Glomerular visceral epithelial cell (primary cell): ENCODE data around the gene NTRK3.
A peak's percentile ranks its signal among the peaks of the same experiment; 100 is the strongest.

Source experiments
- DNase-seq: peaks from one replicate; pipeline ENCODE4 v3.0.0-alpha.2; 2016; ENCODE audit errors: extremely low spot score

The NTRK3 gene

GRCh38 chr15:87944050-87944449 lies 312.5 kb downstream of the NTRK3 start:
- no peak for DNase-seq

- DNase-seq = no peak
Observed at GRCh38 chr15:87943626-87944025, 312.9 kb downstream of the NTRK3 start.

DNA sequence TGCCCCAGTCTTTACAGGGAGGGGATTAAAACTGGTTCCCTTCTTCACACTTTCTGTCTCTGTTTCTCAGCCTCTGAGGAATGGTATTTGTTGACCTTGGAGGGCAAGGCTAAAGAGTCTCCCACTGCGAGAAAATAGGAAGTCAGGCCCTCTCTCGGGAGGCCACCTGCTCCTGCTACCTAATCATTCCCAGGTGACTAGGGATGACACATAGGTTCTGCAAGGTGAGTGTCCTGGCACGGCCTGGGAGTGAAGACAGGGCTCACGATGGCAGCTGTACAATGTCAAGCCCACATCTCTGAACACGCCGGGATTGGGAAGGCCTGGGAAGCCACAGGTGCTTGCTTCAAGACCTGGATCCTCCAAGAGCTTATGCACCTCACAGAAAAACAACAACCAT lies 314.2 kb downstream of the NTRK3 start:
- DNase-seq = no peak

GRCh38 chr15:87941606-87942005 lies 314.9 kb downstream of the NTRK3 start:
- no peak for DNase-seq

DNA sequence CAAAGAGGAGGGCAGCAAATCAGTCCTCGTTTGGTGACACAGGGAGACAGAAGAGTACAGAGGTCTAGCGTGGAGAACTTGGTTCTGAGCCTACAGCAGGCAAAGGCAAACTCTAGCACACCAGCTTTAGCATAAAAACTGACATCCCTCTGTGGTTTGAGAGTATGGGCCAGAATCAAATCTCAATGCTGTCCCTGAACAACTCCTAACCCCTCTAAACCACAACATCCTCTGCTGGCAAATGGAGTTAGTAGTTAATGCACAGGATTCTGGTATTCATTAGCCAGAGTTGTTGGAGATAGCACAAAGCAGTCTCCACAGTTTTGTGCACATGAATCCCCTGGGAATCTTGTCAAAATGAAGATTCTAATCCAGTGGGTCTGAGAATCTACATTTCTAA lies 315.8 kb downstream of the NTRK3 start:
- DNase-seq = peak; percentile 78

DNA sequence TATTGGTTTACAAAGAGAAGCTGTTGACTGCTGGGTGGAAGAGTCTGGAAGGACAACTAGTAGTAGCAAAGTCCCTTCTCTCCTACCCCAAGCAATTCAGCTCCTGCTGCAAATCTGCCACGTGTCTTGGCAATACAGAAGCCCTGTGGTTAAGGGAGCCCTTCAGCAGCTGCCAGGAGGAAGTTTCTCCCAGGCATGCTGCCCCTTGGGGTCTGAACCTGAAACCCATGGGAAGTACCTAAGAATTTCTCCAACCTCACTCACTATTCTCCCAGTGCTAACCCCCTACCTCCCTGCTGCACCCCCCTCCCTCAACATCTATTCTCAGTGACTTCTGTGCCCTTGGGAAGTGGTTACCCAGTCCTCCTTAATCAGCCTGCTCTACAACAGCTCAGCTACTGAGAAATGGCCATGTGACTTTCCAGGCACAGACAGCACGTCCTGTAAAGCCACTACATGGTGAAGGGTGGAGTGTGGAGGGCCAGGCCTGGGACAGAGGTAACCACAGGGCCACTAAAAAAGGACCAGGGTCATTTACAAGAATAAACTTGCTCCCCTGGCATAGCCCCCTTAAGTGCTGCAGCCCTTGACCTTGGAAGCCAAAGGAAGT lies 316.6 kb downstream of the NTRK3 start:
- DNase-seq = peak; percentile 70

- peak; percentile 47 for DNase-seq
Observed at GRCh38 chr15:87938031-87938430, 318.5 kb downstream of the NTRK3 start.

GRCh38 chr15:87935583-87935982 lies 321.0 kb downstream of the NTRK3 start:
- no peak for DNase-seq

DNA sequence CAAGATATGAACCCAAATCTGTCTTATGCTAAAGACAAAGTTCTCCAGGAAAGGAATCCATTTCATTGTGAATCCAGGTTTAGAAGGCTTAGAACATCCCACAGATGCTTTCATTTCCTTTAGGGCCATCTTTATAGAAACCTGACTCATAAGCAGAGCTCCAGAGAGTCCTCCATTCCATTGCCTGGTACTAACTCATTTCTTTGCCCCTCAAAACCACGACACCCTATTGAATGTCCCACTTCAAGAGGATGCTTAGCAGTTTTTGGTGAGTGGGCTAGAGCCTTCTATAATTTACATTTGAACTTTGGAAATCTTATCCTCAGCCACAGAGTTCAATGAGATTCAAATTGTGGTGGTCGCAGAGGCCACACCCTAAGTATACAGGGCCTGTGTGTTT lies 325.0 kb downstream of the NTRK3 start:
- no peak for DNase-seq

DNA sequence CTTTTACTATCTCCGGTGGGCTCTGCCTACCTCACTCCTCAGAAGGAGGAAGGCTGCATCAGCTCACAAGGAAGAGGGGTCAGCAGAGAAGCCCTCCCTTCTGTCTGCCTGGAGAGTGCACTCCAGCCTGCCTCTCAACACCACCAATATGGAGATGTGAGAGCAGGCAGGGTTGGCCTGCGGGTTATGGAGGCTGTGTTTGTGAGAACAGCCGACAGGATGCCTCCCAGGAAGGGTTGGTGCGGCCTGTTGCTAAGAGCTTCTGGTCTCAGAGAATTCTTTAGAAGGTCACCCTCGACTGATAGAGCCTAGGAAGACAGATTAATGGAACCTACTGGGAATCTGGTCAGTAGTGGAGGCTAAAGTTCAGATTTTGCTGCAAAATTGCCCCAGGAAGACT lies 326.1 kb downstream of the NTRK3 start:
- DNase-seq = no peak

- no peak for DNase-seq
Observed at GRCh38 chr15:87929841-87930240, 326.7 kb downstream of the NTRK3 start.

GRCh38 chr15:87924433-87924832 lies 332.1 kb downstream of the NTRK3 start:
- no peak for DNase-seq

DNA sequence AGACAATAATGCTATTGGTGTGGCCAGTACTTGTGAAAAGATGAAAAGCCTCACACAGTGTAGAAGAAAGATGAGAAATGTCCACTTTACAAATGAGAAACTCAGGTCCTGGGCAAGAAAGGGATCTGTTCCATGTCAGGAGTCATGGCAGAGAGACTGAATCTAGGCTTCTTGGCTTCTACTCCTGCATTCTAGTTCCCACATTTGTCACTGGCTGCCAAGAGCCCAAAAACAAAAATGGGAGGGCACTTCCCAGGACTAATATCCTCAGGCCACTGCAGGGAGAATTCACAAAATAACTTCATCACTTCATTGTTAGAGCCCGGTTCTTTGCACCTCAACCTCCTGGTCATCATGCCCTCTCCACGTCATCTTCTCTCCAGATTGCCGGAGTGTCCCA lies 337.5 kb downstream of the NTRK3 start:
- DNase-seq = no peak

DNA sequence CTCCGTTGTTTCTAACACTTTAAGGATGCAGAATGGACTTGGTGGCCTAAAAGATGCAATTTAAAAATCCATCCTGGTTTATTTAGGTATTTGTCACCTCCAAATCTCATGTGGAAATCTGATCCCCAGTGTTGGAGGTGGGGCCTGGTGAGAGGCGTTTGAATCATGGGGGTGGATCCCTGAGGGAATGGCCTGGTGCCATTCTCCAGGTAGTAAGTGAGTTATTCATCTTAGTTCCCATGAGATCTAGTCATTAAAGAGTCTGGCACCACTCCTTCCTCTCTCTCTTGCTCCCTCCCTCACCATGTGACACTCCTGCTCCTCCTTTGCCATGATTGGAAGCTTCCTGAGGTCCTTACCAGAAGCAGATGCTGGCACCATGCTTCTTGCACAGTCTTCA lies 339.1 kb downstream of the NTRK3 start:
- DNase-seq = no peak

DNA sequence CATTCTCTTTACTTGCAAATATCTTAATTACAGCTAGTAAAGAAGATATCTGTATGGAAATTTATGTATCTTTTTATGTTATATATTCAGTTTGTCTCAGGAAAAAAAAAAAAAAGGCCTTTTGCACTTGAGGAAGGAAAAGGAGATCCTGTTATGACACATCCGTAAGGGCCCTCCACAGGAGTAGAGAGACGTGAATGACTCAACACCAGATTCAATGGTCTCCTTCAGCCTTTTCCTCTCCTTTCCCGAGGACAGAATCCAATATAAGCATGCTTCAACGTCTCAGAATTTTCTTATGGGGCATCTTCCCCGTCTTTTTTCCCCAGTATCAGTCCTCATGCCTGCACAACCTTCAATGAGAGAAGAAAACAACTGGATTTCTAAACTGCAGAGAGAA lies 340.3 kb downstream of the NTRK3 start:
- DNase-seq = no peak

- no peak for DNase-seq
Observed at GRCh38 chr15:87910301-87910700, 346.2 kb downstream of the NTRK3 start.

- no peak for DNase-seq
Observed at GRCh38 chr15:87907676-87908446, 348.7 kb downstream of the NTRK3 start.

GRCh38 chr15:87906444-87906843 lies 350.1 kb downstream of the NTRK3 start:
- no peak for DNase-seq

DNA sequence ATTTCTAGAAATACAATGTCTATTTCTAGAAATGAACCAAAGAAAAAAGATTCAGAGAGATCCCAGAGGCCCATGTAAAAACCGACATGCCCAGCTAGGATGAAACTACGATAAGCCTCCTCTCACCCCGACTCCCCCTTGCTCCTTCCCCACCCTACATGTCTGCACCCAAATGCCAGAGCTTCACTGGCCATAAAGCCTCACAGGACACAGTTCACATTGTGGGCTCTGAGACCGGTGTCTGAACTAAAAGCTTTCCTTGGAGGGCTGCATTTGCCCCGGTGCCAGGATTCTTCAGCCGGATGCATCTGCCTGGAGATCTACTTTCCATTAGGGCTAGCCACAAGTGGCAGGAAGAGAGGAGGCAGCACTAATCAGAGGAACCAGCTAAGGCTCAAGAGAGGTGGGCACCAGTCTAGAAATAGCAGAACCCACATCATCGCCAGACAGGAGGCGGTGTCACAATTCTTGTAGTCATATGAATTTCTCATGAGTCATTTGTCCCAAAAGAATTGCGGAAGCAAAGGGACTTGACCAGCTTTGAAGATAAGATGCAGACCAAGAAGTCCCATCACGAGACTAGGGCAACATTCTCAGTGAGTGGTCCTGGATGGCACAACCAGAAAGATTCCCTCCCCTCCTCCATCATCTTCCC lies 353.6 kb downstream of the NTRK3 start:
- DNase-seq = no peak

DNA sequence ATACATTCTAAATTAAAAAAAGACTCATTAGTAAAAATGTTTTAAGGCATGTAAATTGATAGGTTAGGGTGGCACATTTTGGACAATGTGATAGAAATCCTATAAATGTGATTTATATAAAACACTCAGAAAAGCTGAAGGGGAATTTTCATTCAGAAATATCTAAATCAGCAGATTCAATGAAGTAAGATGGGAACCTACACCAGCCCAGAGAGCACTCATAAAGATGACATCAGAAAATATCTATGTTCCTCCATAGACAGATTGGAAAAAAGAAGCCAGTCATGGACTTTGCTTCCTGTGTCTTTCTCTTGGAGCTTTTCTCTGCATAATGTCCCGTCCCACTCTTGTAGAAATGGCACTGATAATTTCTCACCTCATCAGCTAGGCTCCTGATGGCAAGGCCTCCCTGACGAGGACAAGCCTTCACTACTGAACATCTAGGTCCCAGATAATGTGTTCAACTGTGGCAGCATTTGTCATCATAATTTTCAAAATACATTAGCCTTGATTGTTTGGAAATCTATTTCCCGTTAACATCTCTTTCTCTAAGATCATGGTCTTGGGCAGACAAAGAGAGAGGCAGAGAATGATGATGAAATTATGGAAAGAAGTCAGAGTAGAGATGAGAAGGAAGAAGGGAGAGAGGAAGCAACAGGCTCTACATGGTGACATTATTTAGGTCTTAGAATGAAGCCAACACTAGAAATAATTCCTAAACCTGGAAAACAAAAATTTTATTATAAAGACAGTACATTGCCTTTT lies 354.4 kb downstream of the NTRK3 start:
- DNase-seq = no peak

DNA sequence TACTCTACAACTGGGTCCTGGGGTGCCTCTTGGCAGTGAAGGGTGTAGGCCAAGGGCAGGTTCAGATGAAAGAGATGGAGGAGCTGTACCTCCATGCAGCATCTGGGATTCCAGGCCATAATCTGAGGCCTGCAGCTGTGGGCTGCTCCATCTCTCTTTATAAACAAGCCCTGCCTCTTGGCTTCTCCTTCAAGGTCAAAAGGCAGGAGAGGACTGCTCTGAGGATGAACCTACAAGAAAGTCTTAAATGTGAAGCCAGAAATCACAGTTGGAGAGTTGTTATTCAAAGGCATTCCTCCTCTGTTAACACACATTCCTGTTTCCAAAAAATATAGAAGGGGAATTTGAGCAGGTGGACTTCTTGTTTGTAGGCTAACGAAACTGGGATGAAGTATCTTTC lies 355.5 kb downstream of the NTRK3 start:
- no peak for DNase-seq

DNA sequence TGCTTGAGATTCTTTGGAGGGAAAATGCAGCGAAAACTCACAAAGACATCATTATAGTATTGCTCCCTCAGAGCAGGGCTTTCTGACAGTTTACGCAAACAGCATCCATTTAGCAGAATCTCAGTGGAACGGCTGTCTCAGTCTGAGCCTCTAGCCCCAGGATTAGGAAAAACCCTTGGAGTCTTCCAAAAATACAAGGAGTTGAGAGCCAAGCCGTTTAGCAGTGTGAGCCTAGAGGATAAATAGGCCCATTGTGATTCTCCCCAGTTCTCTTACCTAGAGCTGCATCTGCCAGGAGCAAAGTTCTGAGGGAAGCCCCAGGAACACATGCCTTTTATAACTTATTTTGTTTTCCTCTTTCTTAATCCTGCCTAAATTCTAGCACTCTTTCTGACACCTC lies 359.6 kb downstream of the NTRK3 start:
- DNase-seq = no peak
